Uterus (tissue), 2 donors: ENCODE results near the gene NT5C3A.

ENCODE experiments used
- CTCF ChIP-seq, 4 experiments: fragments of 200-600 bp in 2 of 4; fragments of 450-650 bp in 2 of 4; sonication (generic) in 2 of 4; IDR thresholded peaks; one replicate each; pipeline ENCODE4 v1.5.1; 2016 to 2019; ENCODE audit warnings: antibody characterized with exemption in 4 of 4, mild to moderate bottlenecking in 2 of 4, moderate library complexity in 1 of 4
- POLR2A ChIP-seq, 2 donors: fragments of 450-650 bp; IDR thresholded peaks; one replicate each; pipeline ENCODE4 v1.6.1; 2016; ENCODE audit warnings: antibody characterized with exemption in 2 of 2, mild to moderate bottlenecking in 1 of 2, moderate library complexity in 1 of 2

GRCh38 chr7:33100770-33101169 is 38.2 kb upstream of the NT5C3A start:
- TF ChIP-seq CTCF (IDR thresholded peaks at IDR 0.05): no peak
- no peak for TF ChIP-seq POLR2A (IDR thresholded peaks at IDR 0.05)
